HFFc6 (cell line): Measurements from ENCODE around the gene NHSL2. TPM values are rescaled to one million over a fixed set of nuclear protein-coding genes. Genes with fewer than 3 reads are reported as not detected.

Source experiments
- DNase-seq: peaks from one replicate; pipeline ENCODE4 v3.0.0-alpha.2; 2018
- H3K27ac Mint-ChIP-seq: 2 replicates; pipeline ENCODE4 v1.8.0; 2020; ENCODE audit warnings: mild to moderate bottlenecking, mixed read lengths
- H3K27me3 Mint-ChIP-seq: 2 replicates; pipeline ENCODE4 v1.8.0; 2021; ENCODE audit warnings: mild to moderate bottlenecking, moderate library complexity, mixed read lengths; ENCODE audit not compliant: insufficient read depth
- H3K36me3 Mint-ChIP-seq: 2 replicates; pipeline ENCODE4 v1.8.0; 2021; ENCODE audit warnings: low read depth, mixed read lengths
- H3K4me1 Mint-ChIP-seq: 2 replicates; pipeline ENCODE4 v1.8.0; 2020; ENCODE audit warnings: low read depth, mixed read lengths
- H3K4me3 Mint-ChIP-seq: 2 replicates; pipeline ENCODE4 v1.8.0; 2020; ENCODE audit warnings: mild to moderate bottlenecking, moderate library complexity, mixed read lengths
- H3K9me3 Mint-ChIP-seq: 2 replicates; pipeline ENCODE4 v1.8.0; 2020; ENCODE audit warnings: mild to moderate bottlenecking, mixed read lengths
- total RNA-seq, 6 experiments: library from RNA; stranded (reverse); fragmentation: NEBNext Ultra II Directional; extraction: Animal tissue kit (Norgen Biotek cat#: 25700); gene quantifications; 2 replicates in 1 of 6; 3 replicates in 5 of 6; pipeline ENCODE4 v1.2.3, GENCODE V29; 2021
- TF ChIP-seq, protein P1 (sequence below): fragments of 200-600 bp; sonication (generic); IDR thresholded peaks from 2 replicates; pipeline ENCODE4 v1.5.0; 2021; ENCODE audit warnings: antibody characterized with exemption, mild to moderate bottlenecking

The NHSL2 gene
- total RNA-seq, 6 experiments from 2014 or later, result 0.28 to 1.1 (median 0.52) TPM

DNA sequence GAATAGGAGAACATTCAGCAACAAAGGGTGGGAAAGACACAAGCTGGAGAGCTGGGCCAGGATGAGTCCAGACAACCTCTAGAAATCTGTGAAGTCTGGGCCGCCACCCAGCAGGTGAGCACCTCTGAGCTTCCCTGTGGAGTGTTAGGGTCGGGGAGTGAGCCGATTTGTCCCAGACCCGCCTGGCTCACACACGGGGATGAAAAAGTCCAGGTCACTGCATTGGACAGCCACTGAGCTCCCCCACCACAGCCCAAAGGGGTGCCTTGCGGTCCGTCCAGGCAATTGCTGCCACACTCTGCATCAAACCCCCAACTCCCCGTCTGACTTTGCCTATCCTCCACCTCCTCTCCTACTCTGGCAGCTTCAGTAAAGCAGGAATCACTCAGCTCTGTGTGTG, 38.7 kb downstream of the NHSL2 start:
- Mint-ChIP-seq H3K27ac (no peak overlapping the region), H3K36me3 (no peaks in the 10 kb centered on the region), H3K4me1 (no peaks in the 10 kb centered on the region), H3K27me3 (peaks cover 12% of the 10 kb centered on the region), H3K4me3 (no peak overlapping the region), H3K9me3 (no peaks in the 10 kb centered on the region)
- TF ChIP-seq, protein P1, sequence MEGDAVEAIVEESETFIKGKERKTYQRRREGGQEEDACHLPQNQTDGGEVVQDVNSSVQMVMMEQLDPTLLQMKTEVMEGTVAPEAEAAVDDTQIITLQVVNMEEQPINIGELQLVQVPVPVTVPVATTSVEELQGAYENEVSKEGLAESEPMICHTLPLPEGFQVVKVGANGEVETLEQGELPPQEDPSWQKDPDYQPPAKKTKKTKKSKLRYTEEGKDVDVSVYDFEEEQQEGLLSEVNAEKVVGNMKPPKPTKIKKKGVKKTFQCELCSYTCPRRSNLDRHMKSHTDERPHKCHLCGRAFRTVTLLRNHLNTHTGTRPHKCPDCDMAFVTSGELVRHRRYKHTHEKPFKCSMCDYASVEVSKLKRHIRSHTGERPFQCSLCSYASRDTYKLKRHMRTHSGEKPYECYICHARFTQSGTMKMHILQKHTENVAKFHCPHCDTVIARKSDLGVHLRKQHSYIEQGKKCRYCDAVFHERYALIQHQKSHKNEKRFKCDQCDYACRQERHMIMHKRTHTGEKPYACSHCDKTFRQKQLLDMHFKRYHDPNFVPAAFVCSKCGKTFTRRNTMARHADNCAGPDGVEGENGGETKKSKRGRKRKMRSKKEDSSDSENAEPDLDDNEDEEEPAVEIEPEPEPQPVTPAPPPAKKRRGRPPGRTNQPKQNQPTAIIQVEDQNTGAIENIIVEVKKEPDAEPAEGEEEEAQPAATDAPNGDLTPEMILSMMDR, result no peak
- no peak for DNase-seq

DNA sequence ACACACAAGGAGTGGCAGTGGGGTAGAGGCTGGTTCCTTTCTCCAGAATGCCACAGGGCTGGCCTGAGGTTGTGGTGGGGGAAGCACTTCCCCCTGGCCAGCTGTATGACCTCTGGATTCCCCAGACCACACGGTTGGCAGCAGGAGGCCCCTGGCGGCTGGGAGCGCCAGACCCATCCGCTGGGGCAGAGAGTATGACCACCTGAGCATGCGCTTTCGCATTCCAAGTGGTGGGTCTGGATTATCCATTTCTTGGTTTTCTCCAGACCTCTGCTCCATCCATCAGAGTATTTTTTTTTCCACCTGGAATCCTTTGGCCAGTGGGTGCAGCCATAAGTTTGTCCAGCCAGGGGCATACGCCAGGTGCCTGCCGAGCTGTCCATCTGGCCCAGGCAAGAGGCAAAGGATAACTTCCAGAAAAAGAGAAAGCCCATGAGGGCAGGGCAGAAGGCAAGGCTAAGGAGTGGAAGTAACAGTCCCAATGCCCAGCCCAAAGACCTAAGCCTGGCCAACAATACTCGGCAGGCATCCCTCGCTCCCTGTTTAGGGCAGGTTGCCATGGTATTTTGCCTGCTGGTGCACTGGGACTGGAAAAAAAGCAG, 39.3 kb downstream of the NHSL2 start:
- Mint-ChIP-seq H3K9me3 (no peaks in the 10 kb centered on the region), H3K4me1 (no peaks in the 10 kb centered on the region), H3K27ac (no peak overlapping the region), H3K4me3 (no peak overlapping the region), H3K36me3 (no peaks in the 10 kb centered on the region), H3K27me3 (peaks cover 11% of the 10 kb centered on the region)
- no peak for DNase-seq
- TF ChIP-seq, protein P1, result no peak

DNA sequence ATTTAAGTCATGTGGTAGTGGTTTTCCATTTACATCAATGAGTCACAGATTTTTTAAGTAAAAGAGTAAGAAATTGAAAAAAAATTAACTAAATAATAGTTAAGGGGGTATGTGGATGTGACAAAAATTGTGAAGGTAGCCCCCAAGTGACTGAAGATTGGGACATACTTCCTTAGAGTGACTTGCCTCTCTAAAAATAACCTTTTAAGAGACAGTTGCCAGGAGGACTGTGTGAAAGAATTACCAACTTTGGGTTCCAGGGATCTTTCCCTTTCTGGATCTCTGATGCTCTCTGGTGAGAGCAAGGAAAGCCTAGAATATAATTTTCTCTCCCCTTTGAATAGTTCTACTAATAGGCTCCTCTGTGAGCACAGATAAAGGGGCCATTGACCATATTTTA, 42.7 kb downstream of the NHSL2 start:
- Mint-ChIP-seq H3K4me1 (no peaks in the 10 kb centered on the region), H3K27ac (no peak overlapping the region)
- TF ChIP-seq, protein P1, result no peak

DNA sequence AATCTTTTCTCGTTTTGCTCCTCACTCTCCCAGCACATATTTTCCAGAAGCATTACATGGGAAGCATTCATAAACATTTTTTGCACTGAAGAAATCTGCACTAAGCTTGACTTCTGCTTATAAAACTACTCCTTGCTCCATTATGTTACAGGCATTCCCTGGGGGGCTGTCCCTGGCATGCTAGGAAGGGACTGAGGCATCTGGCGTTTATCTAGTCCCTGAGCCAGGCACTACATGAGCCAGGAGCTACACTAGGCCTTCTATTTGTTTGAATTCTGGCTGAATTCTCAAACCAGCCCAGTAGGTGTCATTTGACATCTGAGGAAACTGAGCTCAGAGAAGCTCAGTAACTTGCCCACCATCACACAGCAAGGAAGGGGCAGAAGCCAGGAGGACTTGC, 43.3 kb downstream of the NHSL2 start:
- H3K27ac Mint-ChIP-seq, result no peak overlapping the region
- H3K36me3 Mint-ChIP-seq, result no peaks in the 10 kb centered on the region
- no peak for DNase-seq
- TF ChIP-seq, protein P1, result no peak
- no peaks in the 10 kb centered on the region for H3K9me3 Mint-ChIP-seq
- no peaks in the 10 kb centered on the region for H3K4me1 Mint-ChIP-seq
- no peak overlapping the region for H3K4me3 Mint-ChIP-seq
- H3K27me3 Mint-ChIP-seq, result peaks cover 7% of the 10 kb centered on the region; the same call in 1 of the 2 replicates

More for the DNA sequence above, 42.7 kb downstream of the NHSL2 start:
- H3K9me3 Mint-ChIP-seq, result no peaks in the 10 kb centered on the region
- H3K27me3 Mint-ChIP-seq, result peaks cover 7% of the 10 kb centered on the region; the same call in 1 of the 2 replicates
- DNase-seq, result no peak
- no peaks in the 10 kb centered on the region for H3K36me3 Mint-ChIP-seq
- H3K4me3 Mint-ChIP-seq, result no peak overlapping the region

DNA sequence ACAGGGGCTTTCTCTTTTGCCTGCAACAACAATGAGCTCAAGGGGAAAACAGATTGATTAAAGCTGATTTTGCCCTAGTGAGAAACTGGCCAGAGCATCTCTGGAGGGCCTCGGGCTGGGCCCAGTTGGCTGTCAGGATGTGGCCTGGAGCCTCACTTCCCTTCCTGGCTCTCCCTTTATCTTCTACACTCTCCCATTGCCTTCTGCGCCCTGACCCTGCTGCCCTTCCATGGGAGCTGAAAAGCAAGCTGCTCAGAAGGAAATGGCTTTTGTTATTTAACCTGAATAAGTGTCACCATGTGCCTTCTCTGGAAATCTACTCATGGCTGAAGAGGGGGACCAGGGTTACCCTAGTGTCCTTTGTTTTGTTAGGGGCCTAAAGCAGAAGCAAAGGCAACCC, 43.8 kb downstream of the NHSL2 start:
- Mint-ChIP-seq H3K27ac (no peak overlapping the region), H3K9me3 (no peaks in the 10 kb centered on the region), H3K4me3 (no peak overlapping the region), H3K4me1 (no peaks in the 10 kb centered on the region), H3K36me3 (no peaks in the 10 kb centered on the region), H3K27me3 (peaks cover 7% of the 10 kb centered on the region; the same call in 1 of the 2 replicates)
- DNase-seq, result no peak
- TF ChIP-seq, protein P1, result no peak
